GM21367 (cell line): ENCODE results near the gene UBE2H.
"Not testable (repeated sequence)": the region's sequence is repeated elsewhere in the genome, so short reads cannot be mapped to it uniquely, and the experiment has no call there.

ENCODE experiments used
- ATAC-seq: cut with Tn5 transposase; IDR thresholded peaks from one replicate; pipeline ENCODE4 v1.9.1; 2021; ENCODE audit not compliant: unreplicated experiment

The UBE2H gene

GRCh38 chr7:129952653-129953560 is at the start of gene UBE2H:
UBE2H (minus strand) TSS chr7:129952960; CDS start chr7:129952555, 405 bp downstream.
- peak; percentile 50 for ATAC-seq

DNA sequence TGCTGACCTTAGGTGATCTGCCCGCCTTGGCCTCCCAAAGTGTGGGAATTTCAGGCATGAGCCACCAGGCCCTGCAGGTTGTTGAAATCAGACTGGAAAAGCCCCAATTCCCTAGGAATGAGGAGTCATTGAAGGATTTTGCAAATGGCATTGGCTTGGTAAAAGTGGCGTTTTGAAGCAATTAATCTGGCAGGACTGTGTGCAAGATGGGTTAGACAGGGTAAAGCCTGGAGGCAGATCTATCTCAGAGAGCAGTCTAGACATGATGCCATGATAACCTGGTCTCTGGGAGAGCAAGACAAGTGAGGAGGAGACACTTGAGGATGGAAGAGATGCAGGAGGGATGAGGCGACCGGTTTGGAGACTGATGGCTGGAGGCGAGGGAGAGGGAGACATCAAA is 45.7 kb upstream of the UBE2H start:
- ATAC-seq, result no peak

DNA sequence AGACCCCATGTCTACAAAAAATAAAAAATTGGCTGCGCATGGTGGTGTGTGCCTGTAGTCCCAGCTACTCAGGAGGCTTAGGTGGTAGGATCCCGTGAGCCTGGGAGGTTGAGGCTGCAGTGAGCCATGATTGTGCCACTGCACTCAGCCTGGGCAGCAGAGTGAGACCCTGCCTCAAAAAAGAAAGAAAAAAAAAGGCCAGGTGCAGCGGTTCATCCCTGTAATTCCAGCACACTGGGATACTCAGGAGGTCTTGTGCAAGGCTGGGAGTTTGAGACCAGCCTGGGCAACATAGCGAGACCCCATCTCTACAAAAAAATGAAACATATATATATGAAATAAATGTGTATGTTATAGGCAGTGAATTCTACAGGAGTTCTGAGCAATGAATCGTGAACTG is 44.5 kb upstream of the UBE2H start:
- no peak for ATAC-seq

DNA sequence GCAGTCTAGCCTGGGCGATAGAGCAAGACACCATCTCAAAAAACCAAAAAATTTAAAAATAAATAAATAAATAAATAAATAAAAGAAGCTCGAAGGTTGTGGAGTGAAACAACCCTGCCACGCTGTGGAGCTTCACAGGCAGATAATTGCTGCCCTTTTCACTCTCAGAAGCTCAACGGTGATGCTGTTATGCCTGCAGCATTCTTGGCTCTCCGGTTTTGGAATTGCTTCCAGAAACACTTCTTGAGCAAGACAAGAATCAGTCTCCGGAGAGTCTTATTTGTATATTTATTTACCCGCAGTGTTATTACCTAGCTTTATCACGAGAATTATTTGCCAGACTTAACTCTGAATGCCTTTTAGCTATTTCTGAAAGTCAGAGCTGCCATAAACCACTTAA is 40.5 kb upstream of the UBE2H start:
- ATAC-seq, result no peak

DNA sequence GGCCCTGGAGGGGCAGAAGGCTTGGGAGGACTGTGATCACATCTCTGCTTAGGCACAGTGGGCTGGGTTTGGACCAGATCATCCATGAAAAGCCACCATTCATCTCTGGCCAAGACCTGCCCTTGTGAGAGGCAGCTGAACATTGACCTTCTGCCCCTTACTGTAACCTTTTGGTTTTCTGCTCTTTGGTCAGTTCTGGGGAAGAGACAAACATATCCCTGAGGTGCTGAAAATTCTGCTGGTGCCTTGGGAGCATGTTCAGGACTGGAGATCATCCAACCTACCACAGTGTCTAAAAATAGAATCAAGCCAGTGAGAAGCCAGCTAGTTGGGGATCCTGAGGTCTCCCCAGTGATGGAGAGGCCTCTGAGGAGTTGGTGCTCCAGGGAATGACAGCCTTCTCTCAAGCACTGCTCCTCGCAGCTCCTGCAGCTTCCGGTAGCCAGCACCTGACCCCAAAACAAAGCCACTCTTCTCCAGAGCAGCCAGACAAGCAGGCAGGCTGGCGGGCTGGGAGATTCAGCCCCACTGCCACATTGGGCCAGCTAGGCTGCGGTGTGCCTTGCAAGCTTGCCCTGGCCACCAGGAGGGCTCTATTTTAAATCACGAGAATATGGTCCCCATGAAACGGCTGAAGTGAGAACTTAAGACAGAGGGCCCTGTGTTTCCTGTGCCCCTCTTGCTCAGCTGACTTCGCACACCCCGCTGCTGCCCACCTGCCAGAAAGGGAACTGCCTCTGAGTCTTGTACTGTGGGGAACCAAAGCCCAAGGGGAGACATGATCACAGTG is 37.8 kb upstream of the UBE2H start:
- no peak for ATAC-seq

DNA sequence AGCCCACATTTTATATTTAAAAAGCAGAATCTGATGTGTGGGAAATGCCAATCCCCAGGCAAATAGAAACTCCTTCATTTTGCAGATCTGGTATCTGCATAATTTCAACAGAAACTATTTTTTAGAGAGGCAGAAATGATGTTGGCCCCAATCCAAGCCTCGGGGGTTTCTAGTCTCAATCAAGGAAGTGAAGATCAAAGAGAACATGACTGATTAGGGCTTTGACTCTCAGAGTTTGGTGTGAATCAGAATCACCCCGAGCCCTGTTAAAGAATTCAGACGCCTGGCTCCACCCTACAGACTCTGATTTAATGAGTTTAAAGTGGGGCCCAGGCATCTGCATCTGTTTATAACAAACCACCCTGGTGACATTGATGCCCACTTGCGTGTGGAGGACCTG is 36.7 kb upstream of the UBE2H start:
- no peak for ATAC-seq

- no peak for ATAC-seq
These were observed 33.8 kb upstream of the UBE2H start for GRCh38 chr7:129986600-129986999.

DNA sequence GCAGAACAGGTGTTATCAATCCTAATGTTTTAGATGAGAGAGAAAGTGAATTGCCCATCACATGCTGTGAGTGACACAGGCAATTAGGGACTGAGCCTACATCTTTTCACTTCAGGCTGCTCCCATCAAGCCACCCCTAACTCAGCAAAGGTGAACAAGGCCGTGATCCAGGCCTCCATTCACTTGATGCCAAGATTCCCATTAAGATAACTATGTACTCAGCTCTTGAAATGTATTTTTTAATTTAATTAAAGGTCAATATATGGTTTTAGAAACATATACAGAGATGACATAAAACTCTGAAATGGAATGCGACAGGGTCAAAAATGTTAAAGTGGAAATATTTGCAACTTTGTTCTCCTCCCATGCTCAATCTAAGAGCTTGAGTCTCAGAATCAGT is 27.9 kb upstream of the UBE2H start:
- ATAC-seq, result no peak

- ATAC-seq, result no peak
These were observed 22.5 kb upstream of the UBE2H start for GRCh38 chr7:129975309-129975708.

GRCh38 chr7:129970816-129971215 is 18.1 kb upstream of the UBE2H start:
- ATAC-seq, result no peak

GRCh38 chr7:129969881-129970446 is 17.2 kb upstream of the UBE2H start:
- ATAC-seq, result no peak

DNA sequence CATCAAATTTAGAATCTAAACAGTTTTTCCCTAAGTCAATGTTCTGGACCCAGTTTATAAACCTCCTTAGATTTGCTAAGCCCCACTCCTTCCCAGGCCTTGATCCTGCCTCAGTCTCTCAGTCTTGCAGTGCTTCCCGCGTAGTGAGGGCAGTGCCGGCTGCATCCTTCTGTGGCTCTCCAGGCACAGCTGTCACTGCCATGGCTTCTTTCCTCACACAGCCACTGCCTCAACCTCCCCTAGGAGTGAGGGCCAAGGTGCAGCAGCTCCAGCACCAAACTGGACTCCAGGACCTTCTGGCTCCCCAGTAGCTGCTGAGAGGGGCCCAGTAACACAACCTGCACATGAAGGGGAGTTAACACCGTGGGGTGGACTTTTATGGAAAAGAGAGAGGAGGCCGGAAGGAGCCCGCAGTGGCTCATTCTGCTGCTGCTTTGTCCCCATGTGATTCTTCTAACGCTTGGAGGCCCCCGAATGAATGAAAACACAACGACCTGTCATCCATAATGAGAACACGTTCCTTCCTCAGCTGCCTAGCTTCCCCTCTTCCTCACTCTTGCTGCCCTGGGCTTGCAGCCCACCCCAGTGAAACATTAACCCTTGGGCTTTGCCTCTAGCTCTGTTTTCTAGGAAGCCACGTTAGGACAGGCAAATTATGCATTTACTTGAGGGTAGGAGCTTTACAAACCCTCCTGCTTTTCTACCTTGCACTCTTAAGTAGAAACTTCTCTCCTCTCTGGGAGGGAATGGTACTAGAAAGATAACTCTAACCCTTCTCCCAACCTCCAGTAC is 16.0 kb upstream of the UBE2H start:
- ATAC-seq, result no peak

- not testable (repeated sequence) for ATAC-seq
These were observed 7.4 kb upstream of the UBE2H start for GRCh38 chr7:129960204-129960475.

GRCh38 chr7:129959471-129960203 is 6.9 kb upstream of the UBE2H start:
- no peak for ATAC-seq

DNA sequence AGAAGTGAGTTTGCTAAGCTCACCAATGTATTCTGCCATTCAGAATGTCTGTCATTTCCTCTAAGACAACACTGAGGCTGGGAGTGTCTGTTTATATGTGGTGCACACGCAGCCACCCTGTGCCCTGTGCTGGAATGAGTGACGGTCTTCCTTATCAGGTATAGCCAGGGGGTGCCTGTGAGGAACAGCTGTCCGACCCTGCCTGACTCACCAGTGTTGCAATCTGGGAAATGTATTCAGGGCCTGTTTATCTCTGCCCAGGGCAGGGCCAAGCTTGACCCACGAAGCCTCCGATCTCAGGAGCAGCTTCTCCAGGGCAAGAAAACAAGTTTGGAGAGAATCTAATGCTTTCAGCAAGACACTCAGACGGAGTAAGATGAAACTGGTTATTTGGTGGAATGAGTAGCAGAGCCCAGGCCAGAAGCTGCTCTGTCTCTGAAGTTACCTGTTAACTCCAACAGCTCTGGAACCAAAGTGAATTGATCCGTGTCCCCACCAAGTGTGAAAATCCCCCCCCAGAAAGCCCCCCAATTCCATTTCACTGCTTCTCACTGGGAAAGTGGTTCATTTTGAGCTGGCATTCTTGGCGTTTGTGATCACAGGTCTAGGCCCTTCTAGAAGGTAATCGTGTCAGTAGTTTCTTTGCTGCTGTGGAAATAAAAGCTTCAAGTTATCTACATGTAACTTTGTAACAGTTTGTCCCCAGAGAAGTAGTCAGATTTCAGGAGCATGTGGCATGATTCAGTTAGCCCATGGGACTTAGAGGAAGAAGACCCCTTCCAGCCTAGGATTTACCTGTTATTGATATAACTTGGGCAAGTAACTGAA is 6.1 kb upstream of the UBE2H start:
- no peak for ATAC-seq

GRCh38 chr7:129955993-129956543 is 3.3 kb upstream of the UBE2H start:
- no peak for ATAC-seq

- peak; percentile 16 for ATAC-seq
These were observed 591 bp downstream of the UBE2H start for GRCh38 chr7:129952086-129952652.

DNA sequence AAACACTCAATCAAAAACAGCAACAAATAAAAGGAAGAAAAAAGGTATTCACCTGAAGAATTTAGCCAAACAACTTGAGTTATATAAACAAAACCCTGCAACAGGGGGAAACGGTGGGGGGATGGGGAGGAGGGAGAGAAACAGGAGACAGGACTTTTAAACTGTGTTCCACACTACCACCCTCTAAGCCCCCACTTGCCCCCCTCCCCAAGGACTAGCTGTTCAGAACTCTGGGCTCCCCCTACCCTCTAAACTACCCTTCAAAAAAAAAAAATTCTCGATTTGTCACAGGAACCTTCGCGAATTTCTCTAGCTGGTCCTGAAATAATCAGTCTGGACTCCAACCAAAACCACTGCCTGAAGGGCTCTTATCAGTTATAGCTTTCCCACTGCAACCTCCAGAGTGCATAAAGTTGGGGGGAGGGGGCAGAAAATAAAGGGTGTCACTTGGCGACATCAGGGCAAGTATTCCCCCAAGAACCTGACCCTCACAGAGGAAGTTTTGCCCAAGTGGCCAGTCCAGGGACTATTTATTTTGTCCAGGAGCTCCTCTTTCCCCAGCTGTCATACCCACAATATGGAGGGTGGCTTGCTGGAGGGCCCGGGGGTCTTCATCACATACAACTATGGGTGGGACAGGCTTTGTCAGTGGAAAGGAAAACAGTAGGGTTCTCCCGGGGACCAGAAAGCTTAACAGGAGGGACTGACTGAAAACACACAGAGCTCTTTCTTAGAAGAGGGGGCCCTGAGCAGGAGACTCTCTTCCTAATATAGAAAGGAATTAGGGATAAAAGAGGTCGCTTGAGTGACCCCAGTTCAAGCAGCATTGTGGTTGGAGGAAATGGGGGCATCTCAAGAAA is 1.3 kb downstream of the UBE2H start:
- no peak for ATAC-seq
